WTC11 (cell line): Measurements from ENCODE around the gene C8B. TPM values are rescaled to one million over a fixed set of nuclear protein-coding genes. Genes with fewer than 3 reads are reported as not detected.

Experiments used
- ATAC-seq: fragments of 200-7000 bp; cut with Tn5 transposase; 2 replicates; pipeline ENCODE4 v1.10.0; 2021; ENCODE audit warnings: mild to moderate bottlenecking, moderate library complexity
- CTCF ChIA-PET: fragments of 300-600 bp; sonication (Branson Sonifier 250); formaldehyde crosslinking; loops from one replicate; lab custom pipeline; 2021; ENCODE audit warnings: antibody characterized with exemption; lab: Charles Lee
- POLR2A ChIA-PET: fragments of 350-600 bp; sonication (Branson Sonifier 250); formaldehyde crosslinking; loops from one replicate; lab custom pipeline; 2021; ENCODE audit warnings: antibody characterized with exemption; lab: Charles Lee
- DNase-seq: peaks from one replicate; pipeline ENCODE4 v3.0.0; 2021; ENCODE audit warnings: low spot score
- H3K27ac Mint-ChIP-seq: 2 replicates; pipeline ENCODE4 v1.8.0; 2021; ENCODE audit warnings: mixed read lengths
- H3K27me3 Mint-ChIP-seq: 2 replicates; pipeline ENCODE4 v1.8.0; 2021; ENCODE audit warnings: low read depth, mild to moderate bottlenecking, moderate library complexity, mixed read lengths
- H3K36me3 Mint-ChIP-seq: 2 replicates; pipeline ENCODE4 v1.8.0; 2021; ENCODE audit warnings: mixed read lengths
- H3K4me1 Mint-ChIP-seq: 2 replicates; pipeline ENCODE4 v1.8.0; 2022; ENCODE audit warnings: mixed read lengths
- H3K4me3 Mint-ChIP-seq: 2 replicates; pipeline ENCODE4 v1.8.0; 2021; ENCODE audit warnings: mild to moderate bottlenecking, moderate library complexity, mixed read lengths
- H3K9me3 Mint-ChIP-seq: 2 replicates; pipeline ENCODE4 v1.8.0; 2021; ENCODE audit warnings: mixed read lengths
- ELF4 ChIP-seq: sonication (generic); formaldehyde crosslinking; IDR thresholded peaks from 2 replicates; pipeline ENCODE4 v1.8.1; 2022; ENCODE audit warnings: low read depth, mild to moderate bottlenecking, moderate library complexity, missing genetic modification reagents
- EMX1 ChIP-seq: fragments of 250-450 bp; sonication (Bioruptor Pico); IDR thresholded peaks from 2 replicates; pipeline ENCODE4 v1.8.0; 2021; ENCODE audit warnings: mild to moderate bottlenecking
- FOXK1 ChIP-seq: sonication (generic); formaldehyde crosslinking; IDR thresholded peaks from 2 replicates; pipeline ENCODE4 v1.8.0; 2022; ENCODE audit warnings: mild to moderate bottlenecking, moderate library complexity, missing genetic modification reagents
- FOXP4 ChIP-seq: sonication (generic); formaldehyde crosslinking; IDR thresholded peaks from 2 replicates; pipeline ENCODE4 v1.8.0; 2022; ENCODE audit warnings: mild to moderate bottlenecking, missing genetic modification reagents
- HMGA2 ChIP-seq: fragments of 250-450 bp; sonication (Bioruptor Pico); IDR thresholded peaks from 2 replicates; pipeline ENCODE4 v1.4.0; 2021; ENCODE audit warnings: mild to moderate bottlenecking, moderate library complexity
- HMGXB4 ChIP-seq: sonication (generic); formaldehyde crosslinking; IDR thresholded peaks from 2 replicates; pipeline ENCODE4 v1.8.1; 2023; ENCODE audit warnings: mild to moderate bottlenecking, moderate library complexity, missing genetic modification reagents
- MXD4 ChIP-seq: fragments of 250-450 bp; sonication (Bioruptor Pico); IDR thresholded peaks from 2 replicates; pipeline ENCODE4 v1.8.0; 2021; ENCODE audit warnings: mild to moderate bottlenecking, moderate library complexity, borderline replicate concordance
- NR2C2 ChIP-seq: sonication (generic); formaldehyde crosslinking; IDR thresholded peaks from 2 replicates; pipeline ENCODE4 v1.8.0; 2022; ENCODE audit warnings: mild to moderate bottlenecking, missing genetic modification reagents
- OVOL2 ChIP-seq: fragments of 250-450 bp; sonication (Bioruptor Pico); IDR thresholded peaks from 2 replicates; pipeline ENCODE4 v1.9.0; 2021; ENCODE audit warnings: mild to moderate bottlenecking, borderline replicate concordance
- SMAD4 ChIP-seq: sonication (generic); formaldehyde crosslinking; IDR thresholded peaks from 2 replicates; pipeline ENCODE4 v1.8.0; 2022; ENCODE audit warnings: mild to moderate bottlenecking, missing genetic modification reagents
- TCF7 ChIP-seq: sonication (generic); formaldehyde crosslinking; IDR thresholded peaks from 2 replicates; pipeline ENCODE4 v1.8.0; 2022; ENCODE audit warnings: mild to moderate bottlenecking, low read depth, missing genetic modification reagents, moderate library complexity
- TEAD1 ChIP-seq: sonication (generic); formaldehyde crosslinking; IDR thresholded peaks from 2 replicates; pipeline ENCODE4 v1.8.0; 2022; ENCODE audit warnings: mild to moderate bottlenecking, missing genetic modification reagents
- ZBTB43 ChIP-seq: sonication (generic); formaldehyde crosslinking; IDR thresholded peaks from 2 replicates; pipeline ENCODE4 v1.8.1; 2023; ENCODE audit warnings: mild to moderate bottlenecking, missing genetic modification reagents
- ZNF219 ChIP-seq: sonication (generic); formaldehyde crosslinking; IDR thresholded peaks from 2 replicates; pipeline ENCODE4 v1.8.0; 2023; ENCODE audit warnings: missing genetic modification reagents, mild to moderate bottlenecking, borderline replicate concordance
- ZNF317 ChIP-seq: sonication (generic); formaldehyde crosslinking; IDR thresholded peaks from 2 replicates; pipeline ENCODE4 v1.8.1; 2023; ENCODE audit warnings: low read depth, mild to moderate bottlenecking, moderate library complexity, missing genetic modification reagents, borderline replicate concordance
- ZNF396 ChIP-seq: fragments of 250-450 bp; sonication (Bioruptor Pico); IDR thresholded peaks from 2 replicates; pipeline ENCODE4 v1.8.0; 2021; ENCODE audit warnings: mild to moderate bottlenecking, moderate library complexity, borderline replicate concordance
- ZNF671 ChIP-seq: fragments of 250-450 bp; sonication (Bioruptor Pico); IDR thresholded peaks from 2 replicates; pipeline ENCODE4 v1.8.0; 2021; ENCODE audit warnings: mild to moderate bottlenecking
- total RNA-seq: library from RNA; stranded (reverse); gene quantifications from 3 replicates; pipeline ENCODE4 v1.2.3, GENCODE V29; 2021
- TF ChIP-seq, protein P1 (sequence below): fragments of 250-450 bp; sonication (Bioruptor Pico); IDR thresholded peaks from 2 replicates; pipeline ENCODE4 v1.9.0; 2021; ENCODE audit warnings: mild to moderate bottlenecking
- TF ChIP-seq, protein P2 (sequence below): sonication (generic); formaldehyde crosslinking; IDR thresholded peaks from 2 replicates; pipeline ENCODE4 v1.8.0; 2022; ENCODE audit warnings: missing genetic modification reagents

The C8B gene
- total RNA-seq, 1 experiment from 2014 or later: 0.46 TPM

GRCh38 chr1:57010511-57010910, 44.7 kb upstream of the C8B start (continued):
- no peak for TF ChIP-seq ZBTB43 (CRISPR knock-in tag)
- TF ChIP-seq, protein P1, sequence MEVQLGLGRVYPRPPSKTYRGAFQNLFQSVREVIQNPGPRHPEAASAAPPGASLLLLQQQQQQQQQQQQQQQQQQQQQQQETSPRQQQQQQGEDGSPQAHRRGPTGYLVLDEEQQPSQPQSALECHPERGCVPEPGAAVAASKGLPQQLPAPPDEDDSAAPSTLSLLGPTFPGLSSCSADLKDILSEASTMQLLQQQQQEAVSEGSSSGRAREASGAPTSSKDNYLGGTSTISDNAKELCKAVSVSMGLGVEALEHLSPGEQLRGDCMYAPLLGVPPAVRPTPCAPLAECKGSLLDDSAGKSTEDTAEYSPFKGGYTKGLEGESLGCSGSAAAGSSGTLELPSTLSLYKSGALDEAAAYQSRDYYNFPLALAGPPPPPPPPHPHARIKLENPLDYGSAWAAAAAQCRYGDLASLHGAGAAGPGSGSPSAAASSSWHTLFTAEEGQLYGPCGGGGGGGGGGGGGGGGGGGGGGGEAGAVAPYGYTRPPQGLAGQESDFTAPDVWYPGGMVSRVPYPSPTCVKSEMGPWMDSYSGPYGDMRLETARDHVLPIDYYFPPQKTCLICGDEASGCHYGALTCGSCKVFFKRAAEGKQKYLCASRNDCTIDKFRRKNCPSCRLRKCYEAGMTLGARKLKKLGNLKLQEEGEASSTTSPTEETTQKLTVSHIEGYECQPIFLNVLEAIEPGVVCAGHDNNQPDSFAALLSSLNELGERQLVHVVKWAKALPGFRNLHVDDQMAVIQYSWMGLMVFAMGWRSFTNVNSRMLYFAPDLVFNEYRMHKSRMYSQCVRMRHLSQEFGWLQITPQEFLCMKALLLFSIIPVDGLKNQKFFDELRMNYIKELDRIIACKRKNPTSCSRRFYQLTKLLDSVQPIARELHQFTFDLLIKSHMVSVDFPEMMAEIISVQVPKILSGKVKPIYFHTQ (CRISPR knock-in tag): no peak
- no peak for TF ChIP-seq SMAD4

GRCh38 chr1:57007948-57008347, 42.1 kb upstream of the C8B start:
- TF ChIP-seq EMX1 (CRISPR knock-in tag) (no peak), MXD4 (CRISPR knock-in tag) (no peak), HMGXB4 (no peak), FOXP4 (CRISPR knock-in tag) (no peak), ZNF671 (CRISPR knock-in tag) (no peak), TCF7 (CRISPR knock-in tag) (no peak)
- TF ChIP-seq, protein P2, sequence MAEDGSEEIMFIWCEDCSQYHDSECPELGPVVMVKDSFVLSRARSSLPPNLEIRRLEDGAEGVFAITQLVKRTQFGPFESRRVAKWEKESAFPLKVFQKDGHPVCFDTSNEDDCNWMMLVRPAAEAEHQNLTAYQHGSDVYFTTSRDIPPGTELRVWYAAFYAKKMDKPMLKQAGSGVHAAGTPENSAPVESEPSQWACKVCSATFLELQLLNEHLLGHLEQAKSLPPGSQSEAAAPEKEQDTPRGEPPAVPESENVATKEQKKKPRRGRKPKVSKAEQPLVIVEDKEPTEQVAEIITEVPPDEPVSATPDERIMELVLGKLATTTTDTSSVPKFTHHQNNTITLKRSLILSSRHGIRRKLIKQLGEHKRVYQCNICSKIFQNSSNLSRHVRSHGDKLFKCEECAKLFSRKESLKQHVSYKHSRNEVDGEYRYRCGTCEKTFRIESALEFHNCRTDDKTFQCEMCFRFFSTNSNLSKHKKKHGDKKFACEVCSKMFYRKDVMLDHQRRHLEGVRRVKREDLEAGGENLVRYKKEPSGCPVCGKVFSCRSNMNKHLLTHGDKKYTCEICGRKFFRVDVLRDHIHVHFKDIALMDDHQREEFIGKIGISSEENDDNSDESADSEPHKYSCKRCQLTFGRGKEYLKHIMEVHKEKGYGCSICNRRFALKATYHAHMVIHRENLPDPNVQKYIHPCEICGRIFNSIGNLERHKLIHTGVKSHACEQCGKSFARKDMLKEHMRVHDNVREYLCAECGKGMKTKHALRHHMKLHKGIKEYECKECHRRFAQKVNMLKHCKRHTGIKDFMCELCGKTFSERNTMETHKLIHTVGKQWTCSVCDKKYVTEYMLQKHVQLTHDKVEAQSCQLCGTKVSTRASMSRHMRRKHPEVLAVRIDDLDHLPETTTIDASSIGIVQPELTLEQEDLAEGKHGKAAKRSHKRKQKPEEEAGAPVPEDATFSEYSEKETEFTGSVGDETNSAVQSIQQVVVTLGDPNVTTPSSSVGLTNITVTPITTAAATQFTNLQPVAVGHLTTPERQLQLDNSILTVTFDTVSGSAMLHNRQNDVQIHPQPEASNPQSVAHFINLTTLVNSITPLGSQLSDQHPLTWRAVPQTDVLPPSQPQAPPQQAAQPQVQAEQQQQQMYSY (CRISPR knock-in tag): no peak
- H3K27ac Mint-ChIP-seq: no peak overlapping the region
- no peaks in the 10 kb centered on the region for H3K9me3 Mint-ChIP-seq
- ChIA-PET CTCF (no interaction called here), POLR2A (no interaction called here)
- ATAC-seq (no peak), DNase-seq (no peak)
- no peaks in the 10 kb centered on the region for H3K36me3 Mint-ChIP-seq
- H3K4me3 Mint-ChIP-seq: no peak overlapping the region
- H3K4me1 Mint-ChIP-seq: no peaks in the 10 kb centered on the region
- no peaks in the 10 kb centered on the region for H3K27me3 Mint-ChIP-seq

DNA sequence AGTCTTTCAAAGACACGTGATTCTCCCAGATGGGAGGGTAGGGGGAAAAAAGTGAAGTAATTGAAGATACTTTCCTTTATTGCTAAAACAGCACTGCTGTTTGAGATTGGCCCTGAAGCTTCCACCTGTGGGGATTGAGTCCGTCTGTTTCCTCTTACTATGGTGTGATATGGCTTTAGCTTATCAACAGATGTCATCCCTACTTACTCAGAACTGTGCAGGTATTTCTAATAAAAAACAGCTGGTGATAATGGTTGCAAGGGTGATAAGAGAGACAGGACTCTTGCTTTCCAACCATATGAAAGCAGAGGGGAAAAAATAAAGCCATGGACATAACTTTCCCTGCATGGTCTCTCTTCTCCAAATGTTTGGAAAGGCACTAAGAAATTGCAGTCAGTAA, 41.7 kb upstream of the C8B start:
- no peak for ATAC-seq
- ChIA-PET POLR2A (no interaction called here), CTCF (no interaction called here)
- no peaks in the 10 kb centered on the region for H3K4me1 Mint-ChIP-seq
- no peak overlapping the region for H3K4me3 Mint-ChIP-seq
- no peak overlapping the region for H3K27ac Mint-ChIP-seq
- H3K9me3 Mint-ChIP-seq: no peaks in the 10 kb centered on the region
- DNase-seq: no peak
- no peaks in the 10 kb centered on the region for H3K36me3 Mint-ChIP-seq
- no peaks in the 10 kb centered on the region for H3K27me3 Mint-ChIP-seq
- TF ChIP-seq FOXK1 (no peak), ELF4 (no peak), HMGA2 (no peak), TCF7 (CRISPR knock-in tag) (no peak), ZNF396 (CRISPR knock-in tag) (no peak), ZNF317 (no peak), TEAD1 (CRISPR knock-in tag) (no peak), NR2C2 (no peak), ZNF219 (CRISPR knock-in tag) (no peak), OVOL2 (CRISPR knock-in tag) (no peak)
